HS-27A (cell line): ENCODE data around the gene RPL29.
"Not testable (repeated sequence)": the region's sequence is repeated elsewhere in the genome, so short reads cannot be mapped to it uniquely, and the experiment has no call there.

Experiments used
- DNase-seq: peaks from one replicate; pipeline ENCODE4 v3.0.0-alpha.2; 2012; ENCODE audit warnings: low read depth, missing footprints

The RPL29 gene

GRCh38 chr3:52005571-52005986, 9.9 kb upstream of the RPL29 start:
- no peak for DNase-seq

- DNase-seq: no peak
These were observed 9.3 kb upstream of the RPL29 start for GRCh38 chr3:52004906-52005395.

GRCh38 chr3:52004163-52004787, 8.6 kb upstream of the RPL29 start:
- DNase-seq: no peak

GRCh38 chr3:52002748-52003147, 7.1 kb upstream of the RPL29 start:
- DNase-seq: no peak

- peak; percentile 63 for DNase-seq
These were observed 5.8 kb upstream of the RPL29 start for GRCh38 chr3:52001443-52001974.

GRCh38 chr3:51999846-52000245, 4.2 kb upstream of the RPL29 start:
- no peak for DNase-seq

GRCh38 chr3:51998774-51999173, 3.1 kb upstream of the RPL29 start:
- DNase-seq: no peak

GRCh38 chr3:51997935-51998596, 2.4 kb upstream of the RPL29 start:
- DNase-seq: no peak

- no peak for DNase-seq
These were observed 1.5 kb upstream of the RPL29 start for GRCh38 chr3:51997172-51997571.

- DNase-seq: no peak
These were observed 1.2 kb downstream of the RPL29 start for GRCh38 chr3:51994530-51994929.

GRCh38 chr3:51993657-51994056, 2.0 kb downstream of the RPL29 start:
- not testable (repeated sequence) for DNase-seq

- no peak for DNase-seq
These were observed 3.5 kb downstream of the RPL29 start for GRCh38 chr3:51992017-51992682.

- DNase-seq: not testable (repeated sequence)
These were observed 5.2 kb downstream of the RPL29 start for GRCh38 chr3:51990501-51990971.

- no peak for DNase-seq
These were observed 7.2 kb downstream of the RPL29 start for GRCh38 chr3:51988286-51989146.

GRCh38 chr3:51987568-51987967, 8.1 kb downstream of the RPL29 start:
- no peak for DNase-seq

GRCh38 chr3:51986010-51986947, 9.4 kb downstream of the RPL29 start:
- DNase-seq: no peak

GRCh38 chr3:51985063-51985462, 10.6 kb downstream of the RPL29 start:
- DNase-seq: no peak

- DNase-seq: no peak
These were observed 11.4 kb downstream of the RPL29 start for GRCh38 chr3:51984269-51984647.

- DNase-seq: no peak
These were observed 12.0 kb downstream of the RPL29 start for GRCh38 chr3:51983578-51984268.
